A549 (cell line): ENCODE results near the gene LRRC63. TPM values are rescaled to one million over a fixed set of nuclear protein-coding genes. Genes with fewer than 3 reads are reported as not detected.
A peak's percentile ranks its signal among the peaks of the same experiment; 100 is the strongest.

Source experiments
- ATAC-seq, 2 experiments: fragments of 200-7000 bp in 1 of 2; fragments of >200 bp in 1 of 2; cut with Nextera tagmentation in 1 of 2; cut with Tn5 transposase in 1 of 2; 3 replicates each; pipeline versions ENCODE4 v1.8.0 to v1.9.1; 2018 to 2020; ENCODE audit warnings: mild to moderate bottlenecking in 1 of 2, moderate library complexity in 1 of 2
- CTCF ChIA-PET: fragments of 300-600 bp; sonication (Branson Sonifier 250); formaldehyde crosslinking; extraction: SDS; loops from one replicate; lab custom pipeline; 2021; ENCODE audit warnings: antibody characterized with exemption, inconsistent platforms; lab: Yijun Ruan, JAX
- POLR2A ChIA-PET: fragments of 350-600 bp; formaldehyde crosslinking; extraction: SDS; loops from one replicate; lab custom pipeline; 2021; ENCODE audit warnings: antibody characterized with exemption, inconsistent platforms; lab: Yijun Ruan, JAX
- DNase-seq, 2 experiments: peaks; one replicate each; pipeline versions ENCODE4 v3.0.0 to v3.0.0-alpha.2; 2011 to 2016; ENCODE audit warnings: low read depth in 1 of 2, low spot score in 1 of 2
- FAIRE-seq: peaks from 2 replicates; lab custom pipeline; 2011; peaks lifted over from hg19 to GRCh38; lab: Jason Lieb, UNC
- H3K27ac ChIP-seq, 2 experiments: fragments of >200 bp; sonication (Bioruptor Twin); formaldehyde crosslinking; 3 replicates each; pipeline ENCODE4 v1.5.1; 2016 to 2017
- H3K4me1 ChIP-seq: fragments of >200 bp; sonication (Bioruptor Twin); formaldehyde crosslinking; 3 replicates; pipeline ENCODE4 v1.6.1; 2016
- H3K4me2 ChIP-seq: fragments of >200 bp; sonication (Bioruptor Twin); formaldehyde crosslinking; 3 replicates; pipeline ENCODE4 v1.6.1; 2016
- H3K4me3 ChIP-seq: fragments of >200 bp; sonication (Bioruptor Twin); formaldehyde crosslinking; 3 replicates; pipeline ENCODE4 v1.5.1; 2016
- H3K9me3 ChIP-seq: fragments of >200 bp; sonication (Bioruptor Twin); formaldehyde crosslinking; 3 replicates; pipeline ENCODE4 v1.6.1; 2016
- BHLHE40 ChIP-seq: IDR thresholded peaks from 2 replicates; pipeline ENCODE4 v1.6.1; 2012; ENCODE audit warnings: low read depth, low read length, inconsistent platforms
- CBX8 ChIP-seq: fragments of 200-600 bp; sonication (generic); IDR thresholded peaks from 2 replicates; pipeline ENCODE4 v1.6.1; 2016
- CTCF ChIP-seq: fragments of >200 bp; sonication (Bioruptor Twin); formaldehyde crosslinking; IDR thresholded peaks from 3 replicates; pipeline ENCODE4 v1.5.1; 2016
- E2F6 ChIP-seq: IDR thresholded peaks from 2 replicates; pipeline ENCODE4 v1.6.1; 2012; ENCODE audit warnings: low read depth, borderline replicate concordance
- ELK1 ChIP-seq: fragments of 150-350 bp; IDR thresholded peaks from 2 replicates; pipeline ENCODE4 v1.6.1; 2014; ENCODE audit warnings: low read depth, mild to moderate bottlenecking, low read length
- EP300 ChIP-seq, 2 experiments: fragments of >200 bp; sonication (Bioruptor Twin); formaldehyde crosslinking; IDR thresholded peaks; 2 replicates in 1 of 2; 3 replicates in 1 of 2; pipeline ENCODE4 v1.6.1; 2016 to 2017
- FOSL2 ChIP-seq, 2 experiments: fragments of 450-650 bp in 1 of 2; fragments of >200 bp in 1 of 2; sonication (Bioruptor Twin) in 1 of 2; formaldehyde crosslinking; IDR thresholded peaks; 2 replicates each; pipeline versions ENCODE4 v1.5.0 to v1.6.1; 2016 to 2020; ENCODE audit warnings: mild to moderate bottlenecking in 1 of 2, moderate library complexity in 1 of 2
- FOXS1 ChIP-seq: fragments of 250-450 bp; sonication (Bioruptor Pico); IDR thresholded peaks from 2 replicates; pipeline ENCODE4 v1.5.0; 2020; ENCODE audit warnings: mild to moderate bottlenecking, moderate library complexity
- GATA3 ChIP-seq: IDR thresholded peaks from 2 replicates; pipeline ENCODE4 v1.6.1; 2012; ENCODE audit warnings: borderline replicate concordance
- HMGXB4 ChIP-seq: fragments of 250-450 bp; sonication (Bioruptor Pico); IDR thresholded peaks from 2 replicates; pipeline ENCODE4 v1.5.0; 2021; ENCODE audit warnings: mild to moderate bottlenecking, moderate library complexity, borderline replicate concordance
- HOXB5 ChIP-seq: fragments of 250-450 bp; sonication (Bioruptor Pico); IDR thresholded peaks from 2 replicates; pipeline ENCODE4 v1.5.0; 2020; ENCODE audit warnings: mild to moderate bottlenecking, moderate library complexity
- KDM1A ChIP-seq: fragments of 200-600 bp; sonication (generic); IDR thresholded peaks from 2 replicates; pipeline ENCODE4 v1.6.1; 2016; ENCODE audit warnings: low read depth, mild to moderate bottlenecking
- KDM5A ChIP-seq: fragments of 200-600 bp; sonication (generic); IDR thresholded peaks from 2 replicates; pipeline ENCODE4 v1.6.1; 2016; ENCODE audit warnings: antibody characterized with exemption, mild to moderate bottlenecking
- MAFK ChIP-seq: fragments of 450-650 bp; IDR thresholded peaks from 2 replicates; pipeline ENCODE4 v1.6.1; 2014; ENCODE audit not compliant: partially characterized antibody
- NR3C1 ChIP-seq: fragments of >200 bp; sonication (Bioruptor Twin); formaldehyde crosslinking; IDR thresholded peaks from 3 replicates; pipeline ENCODE4 v1.6.1; 2017
- PBX3 ChIP-seq: IDR thresholded peaks from 2 replicates; pipeline ENCODE4 v1.6.1; 2012
- POLR2A ChIP-seq: IDR thresholded peaks from 2 replicates; pipeline ENCODE4 v1.6.1; 2012; ENCODE audit warnings: mild to moderate bottlenecking, low read length
- RCOR1 ChIP-seq: fragments of 150-350 bp; IDR thresholded peaks from 2 replicates; pipeline ENCODE4 v1.6.1; 2014; ENCODE audit warnings: antibody characterized with exemption, low read length, low read depth
- RFX5 ChIP-seq: fragments of 450-650 bp; IDR thresholded peaks from 2 replicates; pipeline ENCODE4 v1.7.1; 2014; ENCODE audit warnings: antibody characterized with exemption, mild to moderate bottlenecking, moderate library complexity
- SMC3 ChIP-seq: fragments of >200 bp; sonication (Bioruptor Twin); formaldehyde crosslinking; IDR thresholded peaks from 3 replicates; pipeline ENCODE4 v1.6.1; 2018; ENCODE audit warnings: inconsistent platforms
- TP53 ChIP-seq: fragments of 250-450 bp; sonication (Bioruptor Pico); IDR thresholded peaks from 2 replicates; pipeline ENCODE4 v1.5.0; 2021; ENCODE audit warnings: mild to moderate bottlenecking, moderate library complexity
- USF2 ChIP-seq: fragments of 450-650 bp; IDR thresholded peaks from 2 replicates; pipeline ENCODE4 v1.6.1; 2014; ENCODE audit warnings: antibody characterized with exemption
- ZC3H11A ChIP-seq: fragments of 450-650 bp; IDR thresholded peaks from 2 replicates; pipeline ENCODE4 v1.6.1; 2014; ENCODE audit warnings: antibody characterized with exemption, mild to moderate bottlenecking
- ZNF302 ChIP-seq: fragments of 250-450 bp; sonication (Bioruptor Pico); IDR thresholded peaks from 2 replicates; pipeline ENCODE4 v1.9.0; 2021; ENCODE audit warnings: inconsistent platforms, mild to moderate bottlenecking, moderate library complexity
- ZSCAN20 ChIP-seq: fragments of 250-450 bp; sonication (Bioruptor Pico); IDR thresholded peaks from 2 replicates; pipeline ENCODE4 v1.8.0; 2022; ENCODE audit warnings: mild to moderate bottlenecking, moderate library complexity
- WGBS: methylation state at CpG from one replicate; pipeline ENCODE4 v1.1.6; 2017; ENCODE audit errors: missing lambda C conversion rate; 5-methylcytosine and 5-hydroxymethylcytosine counted together
- polyA plus RNA-seq, 4 experiments: library from polyadenylated mRNA; depleted of rRNA in 3 of 4; stranded (reverse); fragments of >200 nt; fragmentation: RNase III in 1 of 4; extraction: RNeasy Plus Mini Kit Qiagen cat#74134 plus additional on column Dnase treatment in 1 of 4; gene quantifications; 2 replicates in 3 of 4; 3 replicates in 1 of 4; pipeline ENCODE4 v1.2.3, GENCODE V29; 2011 to 2017

The LRRC63 gene
- polyA plus RNA-seq, 2 of the 4 experiments (the other 2 are of a cell fraction), result 0.06 to 0.19 TPM

- TF ChIP-seq PBX3 (no peak), RCOR1 (no peak), HMGXB4 (CRISPR knock-in tag) (no peak)
- H3K4me3 ChIP-seq, result no peak overlapping the region
- peak overlapping the region in 1 of 2 experiments; percentile 68; a peak in 4 of 6 replicates for H3K27ac ChIP-seq
- 64% methylated on average over 3 of the region's 3 CpGs for WGBS
- ChIA-PET CTCF (no interaction called here), POLR2A (no interaction called here)
- ATAC-seq (no peak), DNase-seq (no peak), FAIRE-seq (no peak)
- no peak overlapping the region for H3K4me2 ChIP-seq
- no peaks in the 10 kb centered on the region for H3K9me3 ChIP-seq
- H3K4me1 ChIP-seq, result peaks cover 15% of the 10 kb centered on the region; the same call in 2 of the 3 replicates
Measured at GRCh38 chr13:46297361-46297811, 85.7 kb downstream of the LRRC63 start.

GRCh38 chr13:46303742-46304385, 92.1 kb downstream of the LRRC63 start:
- DNase-seq (no peak), ATAC-seq (no peak), FAIRE-seq (no peak)
- CTCF ChIA-PET, result no interaction called here
- POLR2A ChIA-PET, result no interaction called here
- 49% methylated on average over 7 of the region's 7 CpGs for whole genome bisulfite sequencing
- no peak overlapping the region for H3K4me2 ChIP-seq
- H3K27ac ChIP-seq, result no peak overlapping the region
- TF ChIP-seq NR3C1, result no peak
- TF ChIP-seq MAFK, result no peak
- no peak for TF ChIP-seq BHLHE40
- no peak for TF ChIP-seq RCOR1
- TF ChIP-seq ZNF302 (CRISPR knock-in tag), result no peak
- TF ChIP-seq FOXS1 (CRISPR knock-in tag), result no peak
- TF ChIP-seq ZC3H11A, result no peak
- TF ChIP-seq TP53, result no peak
- no peak for TF ChIP-seq CBX8
- TF ChIP-seq FOSL2 (IDR thresholded peaks at IDR 0.05), result no peak
- TF ChIP-seq FOSL2 (CRISPR knock-in tag; IDR thresholded peaks at IDR 0.05), result no peak
- no peak for TF ChIP-seq USF2
- TF ChIP-seq GATA3, result no peak
- no peak for TF ChIP-seq KDM5A
- no peak for TF ChIP-seq HOXB5 (CRISPR knock-in tag)
- no peak for TF ChIP-seq ELK1
- no peak for TF ChIP-seq E2F6
- TF ChIP-seq, all 56 proteins: peak for 0
- no peak overlapping the region for H3K4me3 ChIP-seq
- no peaks in the 10 kb centered on the region for H3K4me1 ChIP-seq
- peaks cover 2% of the 10 kb centered on the region; the same call in 1 of the 3 replicates for H3K9me3 ChIP-seq

GRCh38 chr13:46304546-46304945, 92.8 kb downstream of the LRRC63 start:
- ChIA-PET POLR2A (no interaction called here), CTCF (no interaction called here)
- Histone ChIP-seq H3K4me1 (no peaks in the 10 kb centered on the region), H3K4me3 (no peak overlapping the region), H3K27ac (no peak overlapping the region), H3K9me3 (peaks cover 2% of the 10 kb centered on the region; the same call in 1 of the 3 replicates), H3K4me2 (no peak overlapping the region)
- WGBS, result 60% methylated on average over 3 of the region's 3 CpGs
- FAIRE-seq (no peak), ATAC-seq (no peak), DNase-seq (no peak)
- TF ChIP-seq FOXS1 (CRISPR knock-in tag) (no peak), CTCF (no peak), RCOR1 (no peak), NR3C1 (no peak), ZC3H11A (no peak), EP300 (IDR thresholded peaks at IDR 0.05) (no peak), POLR2A (no peak), ZSCAN20 (CRISPR knock-in tag) (no peak), FOSL2 (IDR thresholded peaks at IDR 0.05) (no peak), FOSL2 (CRISPR knock-in tag; IDR thresholded peaks at IDR 0.05) (no peak), SMC3 (no peak), KDM1A (no peak), RFX5 (no peak), HMGXB4 (CRISPR knock-in tag) (no peak)
